Fibroblast of lung (primary cell): ENCODE results near the gene CALM3. TPM values are rescaled to one million over a fixed set of nuclear protein-coding genes. Genes with fewer than 3 reads are reported as not detected.

Experiments used
- DNase-seq, 2 donors: peaks; one replicate each; pipeline versions ENCODE4 v3.0.0 to v3.0.0-alpha.2; 2010; ENCODE audit warnings: low read depth in 2 of 2
- H2AFZ ChIP-seq: 2 replicates; pipeline ENCODE4 v1.5.1; 2012; ENCODE audit warnings: low read length, control low read depth, inconsistent platforms
- H3K27ac ChIP-seq: 2 replicates; pipeline ENCODE4 v1.5.1; 2011; ENCODE audit warnings: low read length, control low read depth; ENCODE audit not compliant: insufficient read depth
- H3K27me3 ChIP-seq: 2 replicates; pipeline ENCODE4 v1.5.1; 2011; ENCODE audit warnings: mild to moderate bottlenecking, low read length; ENCODE audit not compliant: control insufficient read depth, insufficient read depth
- H3K36me3 ChIP-seq: 2 replicates; pipeline ENCODE4 v1.5.1; 2011; ENCODE audit warnings: low read length; ENCODE audit not compliant: control insufficient read depth, insufficient read depth
- H3K4me1 ChIP-seq: 2 replicates; pipeline ENCODE4 v1.5.1; 2011; ENCODE audit warnings: low read length; ENCODE audit not compliant: control insufficient read depth, insufficient read depth; ENCODE audit errors: extremely low read depth
- H3K4me2 ChIP-seq: 2 replicates; pipeline ENCODE4 v1.5.1; 2011; ENCODE audit warnings: low read length, control low read depth; ENCODE audit not compliant: insufficient read depth; ENCODE audit errors: extremely low read depth
- H3K4me3 ChIP-seq, 4 experiments: fragments of 200-600 bp in 1 of 4; sonication (generic) in 1 of 4; replicated peaks in 1 of 4; 2 replicates each; pipeline ENCODE4 v1.5.1; 2011 to 2016; ENCODE audit warnings: low read length in 4 of 4, low read depth in 3 of 4, mild to moderate bottlenecking in 3 of 4, control low read depth in 2 of 4, inconsistent platforms in 1 of 4, mixed read lengths in 1 of 4; ENCODE audit not compliant: insufficient read depth in 1 of 4; ENCODE audit errors: control extremely low read depth in 1 of 4
- H3K79me2 ChIP-seq: 2 replicates; pipeline ENCODE4 v1.5.1; 2012; ENCODE audit warnings: mild to moderate bottlenecking, low read length, inconsistent platforms; ENCODE audit not compliant: control insufficient read depth, insufficient read depth
- H3K9ac ChIP-seq: 2 replicates; pipeline ENCODE4 v1.5.1; 2011; ENCODE audit warnings: mild to moderate bottlenecking, low read length, control low read depth; ENCODE audit not compliant: insufficient read depth
- H3K9me3 ChIP-seq: 2 replicates; pipeline ENCODE4 v1.5.1; 2012; ENCODE audit warnings: low read depth, low read length; ENCODE audit not compliant: control insufficient read depth, insufficient read depth
- H4K20me1 ChIP-seq: 2 replicates; pipeline ENCODE4 v1.5.1; 2011; ENCODE audit warnings: low read length; ENCODE audit not compliant: control insufficient read depth, insufficient read depth; ENCODE audit errors: extremely low read depth
- EZH2 ChIP-seq: IDR thresholded peaks from 2 replicates; pipeline ENCODE4 v1.5.1; 2012; ENCODE audit warnings: low read length, control low read depth, mild to moderate bottlenecking; ENCODE audit errors: missing control alignments
- polyA plus RNA-seq, 2 donors: library from polyadenylated mRNA; depleted of rRNA in 1 of 2; stranded (reverse) in 1 of 2; unstranded in 1 of 2; fragments of >200 nt; gene quantifications; 2 replicates each; pipeline ENCODE4 v1.2.1, GENCODE V29; 2011 to 2012; ENCODE audit warnings: missing spikeins in 1 of 2
- total RNA-seq: library from RNA; depleted of rRNA; stranded (reverse); fragments of >200 nt; gene quantifications from 2 replicates; pipeline ENCODE4 v1.2.1, GENCODE V29; 2014
- TF ChIP-seq, protein P1 (sequence below), 2 donors: IDR thresholded peaks in 1 of 2; conservative IDR thresholded peaks in 1 of 2; 1 replicate in 1 of 2; 2 replicates in 1 of 2; pipeline ENCODE4 v1.5.1; 2011 to 2012; ENCODE audit warnings: low read length in 2 of 2, control low read depth in 1 of 2, inconsistent platforms in 1 of 2, low read depth in 1 of 2, mild to moderate bottlenecking in 1 of 2

CALM3 gene
- total and polyA plus RNA-seq, 2 donors (not counting 1 experiment from before 2014, with no cell fraction given), result 160 to 901 TPM

DNA sequence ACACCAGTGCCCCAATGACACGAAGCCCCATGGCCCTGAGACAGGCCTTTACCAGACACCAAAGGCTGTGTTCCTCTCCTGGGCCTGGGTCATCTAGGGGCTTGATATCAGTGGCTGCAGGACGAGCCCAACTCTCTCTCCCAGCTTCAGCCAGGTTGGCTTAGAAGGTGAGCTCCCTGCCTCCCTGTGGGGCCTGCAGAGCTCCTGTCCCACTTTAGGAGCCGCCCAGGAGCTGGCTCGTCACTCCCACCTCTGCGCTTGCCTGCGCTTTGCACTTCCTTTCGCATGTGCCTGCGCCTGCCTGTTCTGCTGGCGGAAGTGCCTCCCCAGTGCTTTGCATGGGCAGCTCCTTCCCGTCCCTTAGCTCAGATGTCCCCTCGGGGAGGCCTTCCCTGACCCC is 4.9 kb downstream of the CALM3 start:
- H2AFZ ChIP-seq, result no peak overlapping the region
- peaks cover 60% of the 10 kb centered on the region for H3K79me2 ChIP-seq
- no peak for TF ChIP-seq EZH2
- TF ChIP-seq, protein P1, sequence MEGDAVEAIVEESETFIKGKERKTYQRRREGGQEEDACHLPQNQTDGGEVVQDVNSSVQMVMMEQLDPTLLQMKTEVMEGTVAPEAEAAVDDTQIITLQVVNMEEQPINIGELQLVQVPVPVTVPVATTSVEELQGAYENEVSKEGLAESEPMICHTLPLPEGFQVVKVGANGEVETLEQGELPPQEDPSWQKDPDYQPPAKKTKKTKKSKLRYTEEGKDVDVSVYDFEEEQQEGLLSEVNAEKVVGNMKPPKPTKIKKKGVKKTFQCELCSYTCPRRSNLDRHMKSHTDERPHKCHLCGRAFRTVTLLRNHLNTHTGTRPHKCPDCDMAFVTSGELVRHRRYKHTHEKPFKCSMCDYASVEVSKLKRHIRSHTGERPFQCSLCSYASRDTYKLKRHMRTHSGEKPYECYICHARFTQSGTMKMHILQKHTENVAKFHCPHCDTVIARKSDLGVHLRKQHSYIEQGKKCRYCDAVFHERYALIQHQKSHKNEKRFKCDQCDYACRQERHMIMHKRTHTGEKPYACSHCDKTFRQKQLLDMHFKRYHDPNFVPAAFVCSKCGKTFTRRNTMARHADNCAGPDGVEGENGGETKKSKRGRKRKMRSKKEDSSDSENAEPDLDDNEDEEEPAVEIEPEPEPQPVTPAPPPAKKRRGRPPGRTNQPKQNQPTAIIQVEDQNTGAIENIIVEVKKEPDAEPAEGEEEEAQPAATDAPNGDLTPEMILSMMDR (conservative IDR thresholded peaks at IDR 0.05 in 1 of 2, IDR thresholded peaks at IDR 0.05 in 1 of 2; ENCODE audit: low read depth in 1 of 2, low read length in 2 of 2), result no peak
- H3K4me3 ChIP-seq, result no peak overlapping the region
- H3K9ac ChIP-seq, result no peak overlapping the region
- DNase-seq, result no peak
- no peaks in the 10 kb centered on the region for H4K20me1 ChIP-seq
- peaks cover 14% of the 10 kb centered on the region for H3K4me1 ChIP-seq
- H3K36me3 ChIP-seq, result peaks cover 41% of the 10 kb centered on the region
- no peak overlapping the region for H3K4me2 ChIP-seq
- no peaks in the 10 kb centered on the region for H3K9me3 ChIP-seq
- no peak overlapping the region for H3K27ac ChIP-seq
- H3K27me3 ChIP-seq, result no peaks in the 10 kb centered on the region

DNA sequence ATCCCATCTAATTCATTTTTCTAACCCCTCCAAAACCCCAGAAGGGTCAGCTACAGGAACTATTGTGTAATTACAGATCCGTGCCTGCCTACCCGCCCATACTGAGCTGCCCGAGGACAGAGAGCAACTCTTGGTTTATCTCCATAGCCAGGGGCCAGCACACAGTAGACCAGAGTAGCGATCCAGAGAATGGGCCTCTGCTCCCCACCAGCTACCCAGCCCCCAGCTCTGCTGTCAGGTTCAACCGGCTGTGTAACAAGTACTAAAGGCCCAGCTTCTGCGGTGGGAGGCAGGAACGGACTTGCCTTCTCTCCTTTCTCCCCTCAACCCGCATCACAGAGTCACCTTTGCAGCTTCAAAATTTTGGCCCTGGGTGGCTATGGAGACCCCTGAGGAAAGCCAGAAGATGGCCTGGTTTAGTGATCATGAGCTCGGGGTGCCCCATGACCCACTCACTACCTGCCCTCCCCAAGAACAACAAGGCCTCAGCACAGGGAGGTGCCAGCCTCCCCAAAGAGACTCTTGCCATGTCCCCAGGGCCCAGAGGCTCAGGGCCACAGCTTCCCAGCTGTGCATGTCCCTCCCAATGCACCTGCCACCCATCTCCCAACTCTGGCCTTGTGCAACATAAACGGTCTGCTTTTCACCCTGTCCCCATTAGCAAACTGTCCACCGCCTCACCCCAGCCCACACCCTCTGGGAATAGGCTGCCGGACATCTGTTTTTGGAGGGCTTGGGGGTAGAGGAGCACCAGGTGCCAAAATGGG is 5.7 kb downstream of the CALM3 start:
- no peak for TF ChIP-seq EZH2
- no peak overlapping the region for H2AFZ ChIP-seq
- no peak for DNase-seq
- no peak overlapping the region for H3K4me3 ChIP-seq
- H3K4me2 ChIP-seq, result no peak overlapping the region
- H3K9me3 ChIP-seq, result no peaks in the 10 kb centered on the region
- peaks cover 41% of the 10 kb centered on the region for H3K36me3 ChIP-seq
- H3K9ac ChIP-seq, result no peak overlapping the region
- H3K4me1 ChIP-seq, result peaks cover 14% of the 10 kb centered on the region
- peaks cover 53% of the 10 kb centered on the region for H3K79me2 ChIP-seq
- H4K20me1 ChIP-seq, result no peaks in the 10 kb centered on the region
- no peak overlapping the region for H3K27ac ChIP-seq
- no peaks in the 10 kb centered on the region for H3K27me3 ChIP-seq

DNA sequence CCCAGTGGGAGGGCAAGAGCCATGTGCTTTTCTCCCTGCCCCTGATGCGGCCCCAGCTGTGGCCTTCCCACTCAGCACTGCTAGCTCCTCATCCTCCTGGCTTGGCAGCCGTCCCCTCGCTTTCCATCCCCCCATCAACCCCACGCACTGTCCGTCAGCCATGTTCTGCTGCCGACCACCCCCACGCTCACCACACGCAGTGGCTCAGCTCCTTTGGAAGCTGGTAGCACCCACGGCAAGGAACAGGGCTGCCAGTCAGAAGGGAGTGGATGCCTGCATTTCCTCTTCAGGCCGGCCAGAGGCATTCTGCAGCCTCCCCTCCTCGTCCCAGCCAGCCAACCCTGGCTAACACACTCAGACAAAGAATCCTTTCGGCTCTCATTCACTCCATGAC is 6.3 kb downstream of the CALM3 start:
- Histone ChIP-seq H4K20me1 (no peaks in the 10 kb centered on the region), H3K4me3 (no peak overlapping the region), H3K9me3 (no peaks in the 10 kb centered on the region), H3K27ac (no peak overlapping the region), H3K9ac (no peak overlapping the region), H2AFZ (no peak overlapping the region), H3K4me2 (no peak overlapping the region), H3K4me1 (peaks cover 14% of the 10 kb centered on the region), H3K27me3 (no peaks in the 10 kb centered on the region), H3K79me2 (peaks cover 47% of the 10 kb centered on the region), H3K36me3 (peaks cover 41% of the 10 kb centered on the region)
- DNase-seq, result no peak
- TF ChIP-seq, protein P1 (conservative IDR thresholded peaks at IDR 0.05 in 1 of 2, IDR thresholded peaks at IDR 0.05 in 1 of 2; ENCODE audit: low read depth in 1 of 2, low read length in 2 of 2), result no peak
- no peak for TF ChIP-seq EZH2
